GM10847 (cell line): Measurements from ENCODE around the gene OGFRL1.

Experiments
- POLR2A ChIP-seq: IDR thresholded peaks from 2 replicates; pipeline ENCODE4 v1.6.1; 2011; ENCODE audit not compliant: insufficient read length; ENCODE audit errors: extremely low read depth

The OGFRL1 gene

DNA sequence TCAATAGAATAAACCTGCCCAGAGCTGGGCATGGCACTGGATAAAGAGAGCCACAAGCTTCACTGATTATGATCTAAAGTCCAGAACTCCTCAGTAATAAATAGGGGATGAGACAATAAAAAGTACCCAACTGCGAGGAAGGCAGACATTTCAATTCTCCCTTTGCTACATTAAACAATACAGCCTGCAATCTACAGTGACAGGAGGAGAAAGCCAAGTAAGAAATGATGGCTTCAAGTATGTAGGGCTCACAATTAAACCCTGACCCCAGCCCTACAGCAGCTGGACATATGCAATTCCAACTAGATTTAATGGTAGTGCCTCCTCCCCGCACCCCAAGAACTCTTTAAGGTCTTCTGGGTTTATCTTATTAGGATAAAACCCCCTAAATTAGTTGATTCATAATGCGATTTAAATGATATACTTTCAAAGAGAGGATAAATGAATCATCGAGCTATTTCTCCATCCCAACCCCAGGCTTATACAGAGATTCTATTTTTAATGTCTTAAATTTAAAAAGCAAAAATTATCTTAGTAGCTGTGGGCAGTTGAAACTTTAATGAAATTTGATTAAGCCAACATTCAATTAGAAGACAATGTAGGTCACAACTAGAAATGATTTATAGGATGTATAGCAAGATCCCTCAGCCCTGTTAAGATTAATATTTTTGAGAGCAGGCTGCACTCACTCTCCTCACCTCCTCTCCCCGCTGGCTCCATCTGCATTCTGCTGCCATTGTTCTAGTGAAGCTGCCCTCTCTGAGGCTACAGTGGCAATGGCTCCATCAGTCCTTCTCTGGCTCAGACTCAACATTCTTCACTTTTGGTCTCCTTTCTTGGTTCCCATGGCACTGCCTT is 57.1 kb downstream of the OGFRL1 start:
- no peak for TF ChIP-seq POLR2A

DNA sequence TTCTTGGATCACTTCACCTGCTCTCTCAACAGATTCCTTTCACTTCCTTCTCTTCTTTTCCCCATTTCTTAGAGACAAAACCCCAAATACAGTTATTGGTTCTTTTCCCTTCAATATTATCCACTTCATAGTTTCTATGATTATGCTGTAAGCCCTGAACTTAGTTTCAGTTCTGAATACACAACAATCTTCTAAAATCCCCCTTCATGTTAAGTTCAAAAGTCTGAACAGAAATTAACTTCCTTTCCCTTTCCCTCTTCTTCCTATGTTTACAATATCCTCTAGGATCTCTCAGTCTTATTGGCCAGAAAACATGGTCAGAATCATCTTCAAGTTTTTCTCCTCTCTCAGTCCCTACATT is 57.7 kb downstream of the OGFRL1 start:
- no peak for TF ChIP-seq POLR2A

DNA sequence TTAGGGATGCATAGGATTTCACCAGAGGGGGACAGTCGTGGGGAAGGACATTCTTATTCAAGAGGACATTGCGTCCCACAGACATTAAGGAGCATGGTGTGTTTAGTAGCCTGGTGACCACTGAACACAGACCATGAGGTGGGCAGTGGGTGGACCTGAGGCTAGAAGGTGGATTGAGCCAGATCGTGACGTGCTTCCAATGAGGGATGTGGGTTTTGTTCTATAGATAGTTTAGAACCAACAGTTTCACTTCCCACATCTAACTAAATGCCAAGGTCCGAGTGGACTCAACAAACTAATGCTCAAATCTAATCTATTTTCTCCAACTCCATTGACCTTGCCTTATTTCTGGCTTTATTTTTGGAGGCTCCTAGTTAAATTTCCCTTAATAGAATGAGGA is 58.5 kb downstream of the OGFRL1 start:
- no peak for TF ChIP-seq POLR2A

DNA sequence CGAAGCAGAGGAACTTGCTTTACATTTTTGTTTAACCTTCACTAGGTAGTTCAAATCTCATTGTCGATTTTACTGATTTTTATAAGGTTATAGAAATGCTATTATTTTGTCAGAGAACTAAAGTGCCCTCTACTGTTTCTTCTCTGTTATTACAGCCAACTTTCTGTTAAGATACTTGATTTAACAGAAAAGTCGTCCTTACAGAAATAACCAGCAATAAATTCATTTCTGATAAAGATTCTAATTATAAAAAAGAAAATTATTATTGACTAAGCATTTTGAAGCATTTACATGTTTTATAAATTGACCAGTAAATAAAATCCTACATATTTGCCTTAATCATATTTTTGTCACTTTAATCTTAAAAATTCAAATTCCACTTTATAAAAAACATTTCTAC is 60.8 kb downstream of the OGFRL1 start:
- no peak for TF ChIP-seq POLR2A

DNA sequence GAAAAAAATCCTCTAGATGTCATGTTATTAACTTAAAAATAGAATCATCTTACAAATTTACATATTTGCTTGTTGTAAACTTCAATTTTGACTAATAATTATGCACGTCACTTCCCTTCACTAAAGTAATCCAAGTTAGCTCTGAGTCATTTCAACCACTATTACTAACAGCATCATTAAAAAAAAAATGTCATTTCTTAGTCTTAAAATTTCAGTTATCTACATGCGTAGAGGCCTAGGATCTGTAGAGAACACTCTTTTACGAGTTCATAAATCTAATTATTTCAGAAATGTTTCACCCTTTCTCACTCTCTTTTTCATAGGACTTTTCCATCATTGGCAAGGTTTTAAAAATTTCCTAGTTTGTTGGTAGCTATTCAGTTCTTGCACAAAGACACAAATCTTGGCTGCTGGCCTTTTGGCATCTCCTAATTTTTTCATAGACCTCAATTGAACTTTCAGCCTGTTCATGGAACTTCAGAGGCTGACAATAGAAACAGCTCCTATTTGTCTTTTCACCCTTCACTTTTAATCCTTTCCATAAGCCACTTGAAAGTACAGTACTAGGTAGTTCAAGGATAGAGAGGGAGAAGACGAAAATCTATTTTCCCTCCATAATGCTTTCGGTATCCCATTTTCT is 61.5 kb downstream of the OGFRL1 start:
- TF ChIP-seq POLR2A = no peak

DNA sequence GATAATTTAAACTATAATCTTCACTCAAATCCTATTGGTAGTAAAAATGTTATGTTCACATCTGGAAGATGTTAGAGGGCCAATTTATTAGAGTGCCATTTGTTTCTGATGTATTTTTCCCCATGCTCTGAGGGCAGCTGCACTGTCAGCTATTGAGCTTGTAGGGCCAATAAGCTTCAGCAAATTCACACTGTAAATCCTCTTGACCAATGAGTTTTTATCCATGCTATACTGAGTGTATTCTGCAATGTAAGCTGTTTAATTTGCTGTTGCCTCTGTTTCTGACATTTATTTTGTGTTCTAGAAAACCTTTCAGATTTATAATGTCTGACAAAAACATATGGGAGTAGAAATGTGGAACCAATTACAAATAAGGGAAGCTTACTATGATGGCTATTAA is 62.6 kb downstream of the OGFRL1 start:
- TF ChIP-seq POLR2A = no peak
